ENCODE results near the gene QKI.

Gene QKI

DNA sequence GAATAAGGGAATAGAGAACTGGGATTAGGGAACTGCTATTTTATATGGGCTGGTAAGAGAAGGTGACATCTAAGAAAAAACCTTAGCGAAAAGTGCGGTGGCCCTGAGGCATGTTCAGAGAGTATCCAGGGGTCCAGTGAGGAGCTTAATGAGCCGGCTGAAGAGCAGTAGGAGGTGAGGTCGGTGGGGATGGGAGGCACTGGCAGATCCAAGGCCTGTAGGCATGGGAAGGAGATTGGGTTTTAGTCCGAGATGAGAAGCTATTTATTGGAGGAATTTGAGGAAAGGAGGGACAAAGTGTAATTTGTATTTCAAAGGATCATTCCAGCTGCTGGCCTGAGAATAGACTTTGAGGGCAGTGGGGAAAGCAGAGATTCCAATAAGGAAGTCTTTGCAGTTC, 123.8 kb downstream of the QKI start:
- peaks cover 2% of the 10 kb centered on the region for H3K4me1 ChIP-seq (ENCODE audit: control insufficient read depth, insufficient read depth, low read length)
- H3K4me3 ChIP-seq (ENCODE audit: low read length), result no peak overlapping the region
- no peaks in the 10 kb centered on the region for H3K36me3 ChIP-seq (ENCODE audit: control insufficient read depth, insufficient read depth, low read length)
- no peaks in the 10 kb centered on the region for H3K27me3 ChIP-seq (ENCODE audit: control insufficient read depth, insufficient read depth, low read length)
- H3K27ac ChIP-seq (ENCODE audit: low read depth, low read length), result no peak overlapping the region
- no peak overlapping the region for H3K9ac ChIP-seq (ENCODE audit: low read length)

DNA sequence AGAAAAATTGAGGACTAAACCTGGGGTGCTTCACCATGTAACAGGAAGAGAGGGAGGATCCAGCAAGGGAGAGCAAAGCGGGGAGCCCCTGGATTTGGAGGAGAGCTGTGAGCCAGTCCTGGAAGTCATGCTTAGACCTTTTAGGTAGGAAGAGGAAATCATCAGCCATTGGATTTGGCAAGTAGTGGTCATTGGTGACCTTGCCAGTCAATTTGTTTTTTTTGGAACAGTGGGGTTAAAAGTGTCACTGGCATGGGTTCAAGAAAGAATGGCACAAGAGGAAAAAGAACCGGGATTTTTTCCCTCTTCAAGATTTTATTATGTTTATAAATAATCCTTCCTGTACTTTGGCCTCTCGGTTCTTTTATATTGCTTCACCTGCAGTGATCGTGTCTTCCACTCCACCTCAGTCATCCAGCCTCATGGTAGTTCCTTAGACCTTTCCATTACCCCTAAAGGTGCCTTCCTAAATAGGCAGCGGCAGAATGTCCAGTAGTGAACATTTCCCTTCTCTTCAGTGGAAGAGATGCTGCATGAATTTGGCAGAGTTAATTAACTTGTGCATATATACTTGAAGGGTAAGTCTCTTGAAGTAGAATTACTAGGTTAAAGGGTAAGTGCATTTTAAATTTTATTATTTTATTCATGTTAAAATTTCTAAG, 124.7 kb downstream of the QKI start:
- Histone ChIP-seq H3K4me1 (ENCODE audit: control insufficient read depth, insufficient read depth, low read length) (peaks cover under 1% of the 10 kb centered on the region), H3K36me3 (ENCODE audit: control insufficient read depth, insufficient read depth, low read length) (no peaks in the 10 kb centered on the region), H3K27ac (ENCODE audit: low read depth, low read length) (no peak overlapping the region), H3K9ac (ENCODE audit: low read length) (no peak overlapping the region), H3K4me3 (ENCODE audit: low read length) (no peak overlapping the region), H3K27me3 (ENCODE audit: control insufficient read depth, insufficient read depth, low read length) (no peaks in the 10 kb centered on the region)

DNA sequence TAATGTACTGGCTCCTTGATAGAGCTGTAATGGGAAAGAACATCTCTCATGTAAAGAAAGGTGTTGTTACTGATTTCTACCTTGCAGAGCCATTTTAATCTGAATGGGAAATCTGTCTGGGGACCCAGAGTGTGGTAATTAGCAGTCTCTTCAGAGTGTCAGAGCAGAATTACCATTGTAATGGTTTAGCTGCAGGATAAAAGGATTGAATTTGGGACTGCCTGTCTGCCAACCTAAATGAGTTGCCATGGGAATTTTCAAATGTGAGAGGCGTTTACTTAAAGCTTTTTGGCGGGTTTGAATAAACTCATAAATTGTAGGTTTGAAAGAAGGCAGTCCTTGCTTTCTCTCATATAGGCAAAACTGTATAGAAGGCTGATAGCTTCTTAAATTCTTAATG, 128.8 kb downstream of the QKI start:
- no peak overlapping the region for H3K4me3 ChIP-seq (ENCODE audit: low read length)
- H3K4me1 ChIP-seq (ENCODE audit: control insufficient read depth, insufficient read depth, low read length), result no peaks in the 10 kb centered on the region
- no peak overlapping the region for H3K27ac ChIP-seq (ENCODE audit: low read depth, low read length)
- H3K27me3 ChIP-seq (ENCODE audit: control insufficient read depth, insufficient read depth, low read length), result no peaks in the 10 kb centered on the region
- no peak overlapping the region for H3K9ac ChIP-seq (ENCODE audit: low read length)
- no peaks in the 10 kb centered on the region for H3K36me3 ChIP-seq (ENCODE audit: control insufficient read depth, insufficient read depth, low read length)

DNA sequence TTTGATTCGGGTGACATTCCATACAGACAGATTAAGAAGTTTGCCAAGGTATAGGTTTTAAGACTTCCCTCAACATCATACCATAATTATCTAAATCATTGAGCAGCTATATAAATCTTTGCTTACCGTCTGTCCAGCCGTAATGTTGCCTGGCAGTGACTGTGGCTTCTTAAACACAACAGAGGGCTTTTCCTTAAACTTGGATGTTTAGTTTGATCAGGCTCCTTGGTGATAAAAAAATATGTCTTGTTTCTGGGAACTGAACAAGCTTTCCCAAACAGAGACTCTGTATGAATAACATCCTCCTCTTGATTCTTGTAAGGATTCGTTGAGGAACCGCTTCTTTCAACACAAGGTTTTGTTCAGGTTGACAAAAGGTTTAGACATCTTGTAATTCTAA, 130.9 kb downstream of the QKI start:
- H3K4me3 ChIP-seq (ENCODE audit: low read length), result no peak overlapping the region
- no peaks in the 10 kb centered on the region for H3K4me1 ChIP-seq (ENCODE audit: control insufficient read depth, insufficient read depth, low read length)
- H3K27ac ChIP-seq (ENCODE audit: low read depth, low read length), result no peak overlapping the region
- H3K9ac ChIP-seq (ENCODE audit: low read length), result no peak overlapping the region
- H3K36me3 ChIP-seq (ENCODE audit: control insufficient read depth, insufficient read depth, low read length), result no peaks in the 10 kb centered on the region
- no peaks in the 10 kb centered on the region for H3K27me3 ChIP-seq (ENCODE audit: control insufficient read depth, insufficient read depth, low read length)

DNA sequence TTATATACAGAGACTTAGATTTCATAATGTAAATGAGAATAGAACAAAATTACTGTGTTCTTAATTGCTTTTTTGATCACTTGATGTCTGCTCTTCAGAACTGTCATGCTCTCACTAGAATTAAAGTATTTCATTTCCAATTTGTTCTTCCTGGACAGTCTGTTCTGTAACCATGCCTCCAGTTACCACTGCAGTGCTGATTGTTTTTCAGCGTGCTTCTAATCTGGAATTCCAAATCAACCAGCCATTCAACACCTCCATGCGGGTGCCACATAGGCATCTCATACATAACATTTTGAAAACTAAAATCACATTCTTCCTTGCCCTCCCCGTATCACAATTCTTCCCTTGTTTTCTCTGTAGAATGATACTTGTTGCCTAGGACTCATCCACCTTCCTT, 132.8 kb downstream of the QKI start:
- Histone ChIP-seq H3K9ac (ENCODE audit: low read length) (no peak overlapping the region), H3K36me3 (ENCODE audit: control insufficient read depth, insufficient read depth, low read length) (no peaks in the 10 kb centered on the region), H3K4me1 (ENCODE audit: control insufficient read depth, insufficient read depth, low read length) (no peaks in the 10 kb centered on the region), H3K27ac (ENCODE audit: low read depth, low read length) (no peak overlapping the region), H3K27me3 (ENCODE audit: control insufficient read depth, insufficient read depth, low read length) (no peaks in the 10 kb centered on the region), H3K4me3 (ENCODE audit: low read length) (no peak overlapping the region)

DNA sequence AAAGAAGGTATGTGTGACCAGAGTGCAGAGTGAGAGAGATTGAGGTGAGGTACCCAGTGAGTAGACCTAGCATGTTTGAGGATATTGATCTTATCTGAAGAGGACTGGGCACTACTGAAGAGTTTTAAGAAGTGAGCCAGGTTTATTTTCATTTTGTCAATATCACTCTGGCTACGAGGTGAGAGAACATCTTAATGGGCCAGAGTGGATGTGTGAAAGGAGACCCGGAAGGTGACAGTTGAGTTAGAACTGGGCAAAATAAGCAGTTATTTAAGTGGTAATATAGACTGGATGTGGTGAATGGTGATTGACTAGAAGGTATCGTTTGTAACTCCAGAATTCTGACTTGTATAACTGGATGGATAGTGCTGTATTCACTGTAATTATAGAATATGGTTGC, 134.1 kb downstream of the QKI start:
- no peaks in the 10 kb centered on the region for H3K4me1 ChIP-seq (ENCODE audit: control insufficient read depth, insufficient read depth, low read length)
- H3K9ac ChIP-seq (ENCODE audit: low read length), result no peak overlapping the region
- no peak overlapping the region for H3K27ac ChIP-seq (ENCODE audit: low read depth, low read length)
- no peaks in the 10 kb centered on the region for H3K36me3 ChIP-seq (ENCODE audit: control insufficient read depth, insufficient read depth, low read length)
- H3K27me3 ChIP-seq (ENCODE audit: control insufficient read depth, insufficient read depth, low read length), result no peaks in the 10 kb centered on the region
- no peak overlapping the region for H3K4me3 ChIP-seq (ENCODE audit: low read length)

DNA sequence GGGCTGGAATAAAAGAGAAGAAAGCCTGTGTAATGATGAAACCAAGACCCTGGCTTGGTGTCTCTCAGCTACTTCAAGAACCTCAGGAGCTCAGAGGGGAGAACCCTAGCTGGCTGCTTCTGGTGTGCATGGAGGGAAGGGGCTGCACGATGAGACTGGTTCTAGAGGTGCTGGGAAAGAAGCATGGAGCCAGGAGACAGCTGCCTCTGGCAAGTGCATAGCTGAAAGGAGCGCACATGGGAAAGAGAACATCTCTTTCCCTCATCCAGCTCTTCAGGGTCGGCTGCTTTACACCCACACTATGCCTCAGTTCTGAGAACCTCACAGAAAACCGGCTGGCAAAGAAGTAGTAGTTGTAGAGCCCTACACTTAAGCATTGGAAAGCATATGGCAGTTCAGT, 139.5 kb downstream of the QKI start:
- Histone ChIP-seq H3K27ac (ENCODE audit: low read depth, low read length) (no peak overlapping the region), H3K36me3 (ENCODE audit: control insufficient read depth, insufficient read depth, low read length) (no peaks in the 10 kb centered on the region), H3K4me1 (ENCODE audit: control insufficient read depth, insufficient read depth, low read length) (no peaks in the 10 kb centered on the region), H3K9ac (ENCODE audit: low read length) (no peak overlapping the region), H3K4me3 (ENCODE audit: low read length) (no peak overlapping the region), H3K27me3 (ENCODE audit: control insufficient read depth, insufficient read depth, low read length) (no peaks in the 10 kb centered on the region)

DNA sequence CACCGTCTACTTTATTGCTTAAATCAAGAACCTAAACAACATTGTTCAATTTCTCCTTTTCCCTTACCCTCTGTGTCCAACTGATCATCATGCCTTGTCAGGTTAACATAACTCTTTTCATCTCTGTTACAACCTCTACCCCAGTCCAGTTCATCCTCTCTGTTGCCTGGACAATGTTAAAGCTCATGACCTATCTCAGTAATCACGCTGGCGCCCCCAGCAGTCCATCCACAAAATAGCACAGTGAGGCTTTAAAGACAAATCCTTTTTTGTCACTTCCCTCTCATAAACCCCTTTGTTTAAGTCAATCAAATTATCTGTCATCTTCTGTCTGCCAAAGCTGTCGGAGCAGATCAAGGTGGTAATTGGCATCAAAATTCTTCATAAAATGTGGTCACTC, 140.1 kb downstream of the QKI start:
- H3K9ac ChIP-seq (ENCODE audit: low read length), result no peak overlapping the region
- H3K4me3 ChIP-seq (ENCODE audit: low read length), result no peak overlapping the region
- no peaks in the 10 kb centered on the region for H3K27me3 ChIP-seq (ENCODE audit: control insufficient read depth, insufficient read depth, low read length)
- H3K27ac ChIP-seq (ENCODE audit: low read depth, low read length), result no peak overlapping the region
- H3K4me1 ChIP-seq (ENCODE audit: control insufficient read depth, insufficient read depth, low read length), result no peaks in the 10 kb centered on the region
- H3K36me3 ChIP-seq (ENCODE audit: control insufficient read depth, insufficient read depth, low read length), result no peaks in the 10 kb centered on the region

DNA sequence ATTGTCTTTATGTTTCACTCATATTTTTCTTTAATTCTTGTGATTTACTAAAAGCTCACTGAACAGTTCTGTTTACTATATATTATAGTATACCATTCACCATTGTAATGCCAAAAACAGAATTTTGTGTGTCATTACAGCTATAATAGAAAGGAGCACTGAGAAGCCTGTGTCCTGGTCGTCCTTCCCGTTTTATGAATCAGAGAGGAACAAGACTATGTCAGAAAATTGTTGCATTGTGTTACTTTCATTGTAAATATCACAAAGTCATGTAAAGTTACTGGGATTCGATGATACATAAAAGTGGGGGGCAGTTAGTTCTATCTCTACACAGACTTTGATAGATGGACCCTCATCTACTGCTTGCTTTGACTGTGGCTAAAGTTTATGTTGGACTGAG, 145.1 kb downstream of the QKI start:
- H3K4me3 ChIP-seq (ENCODE audit: low read length), result no peak overlapping the region
- H3K27ac ChIP-seq (ENCODE audit: low read depth, low read length), result no peak overlapping the region

DNA sequence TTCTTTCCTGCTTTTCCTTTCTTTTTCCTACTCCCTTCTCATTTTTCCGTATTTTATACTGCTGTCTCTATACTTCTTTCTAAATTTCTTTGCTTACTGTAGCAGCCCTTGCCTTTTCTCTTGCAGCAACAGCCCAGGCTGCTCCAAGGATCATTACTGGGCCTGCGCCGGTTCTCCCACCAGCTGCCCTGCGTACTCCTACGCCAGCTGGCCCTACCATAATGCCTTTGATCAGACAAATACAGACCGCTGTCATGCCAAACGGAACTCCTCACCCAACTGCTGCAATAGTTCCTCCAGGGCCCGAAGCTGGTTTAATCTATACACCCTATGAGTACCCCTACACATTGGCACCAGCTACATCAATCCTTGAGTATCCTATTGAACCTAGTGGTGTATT, 148.8 kb downstream of the QKI start:
- Histone ChIP-seq H3K4me1 (ENCODE audit: control insufficient read depth, insufficient read depth, low read length) (no peaks in the 10 kb centered on the region), H3K9ac (ENCODE audit: low read length) (no peak overlapping the region), H3K4me3 (ENCODE audit: low read length) (no peak overlapping the region), H3K27me3 (ENCODE audit: control insufficient read depth, insufficient read depth, low read length) (no peaks in the 10 kb centered on the region), H3K36me3 (ENCODE audit: control insufficient read depth, insufficient read depth, low read length) (no peaks in the 10 kb centered on the region), H3K27ac (ENCODE audit: low read depth, low read length) (no peak overlapping the region)

More for the DNA sequence above, 145.1 kb downstream of the QKI start:
- H3K27me3 ChIP-seq (ENCODE audit: control insufficient read depth, insufficient read depth, low read length), result no peaks in the 10 kb centered on the region
- H3K9ac ChIP-seq (ENCODE audit: low read length), result no peak overlapping the region
- no peaks in the 10 kb centered on the region for H3K4me1 ChIP-seq (ENCODE audit: control insufficient read depth, insufficient read depth, low read length)
- H3K36me3 ChIP-seq (ENCODE audit: control insufficient read depth, insufficient read depth, low read length), result no peaks in the 10 kb centered on the region

DNA sequence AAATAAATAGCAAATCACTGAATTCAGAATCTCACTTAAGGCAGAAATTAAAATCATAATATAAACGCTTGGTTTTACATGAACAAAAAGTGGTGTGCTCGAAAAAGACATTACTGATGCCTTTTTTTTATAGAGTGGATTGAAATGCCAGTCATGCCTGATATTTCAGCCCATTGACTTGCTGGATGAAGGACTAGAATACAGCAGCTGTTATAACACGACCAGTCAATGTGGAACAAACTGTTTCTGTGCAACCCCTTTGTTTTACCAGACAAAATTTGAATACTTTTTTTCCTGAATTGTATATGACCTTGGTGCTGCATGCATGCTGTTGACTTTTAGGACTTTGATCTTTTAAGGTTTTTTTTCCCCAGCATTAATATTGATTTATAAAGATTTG, 150.0 kb downstream of the QKI start:
- H3K9ac ChIP-seq (ENCODE audit: low read length), result no peak overlapping the region
- no peaks in the 10 kb centered on the region for H3K36me3 ChIP-seq (ENCODE audit: control insufficient read depth, insufficient read depth, low read length)
- H3K4me3 ChIP-seq (ENCODE audit: low read length), result no peak overlapping the region
- no peak overlapping the region for H3K27ac ChIP-seq (ENCODE audit: low read depth, low read length)
- H3K4me1 ChIP-seq (ENCODE audit: control insufficient read depth, insufficient read depth, low read length), result no peaks in the 10 kb centered on the region
- no peaks in the 10 kb centered on the region for H3K27me3 ChIP-seq (ENCODE audit: control insufficient read depth, insufficient read depth, low read length)

DNA sequence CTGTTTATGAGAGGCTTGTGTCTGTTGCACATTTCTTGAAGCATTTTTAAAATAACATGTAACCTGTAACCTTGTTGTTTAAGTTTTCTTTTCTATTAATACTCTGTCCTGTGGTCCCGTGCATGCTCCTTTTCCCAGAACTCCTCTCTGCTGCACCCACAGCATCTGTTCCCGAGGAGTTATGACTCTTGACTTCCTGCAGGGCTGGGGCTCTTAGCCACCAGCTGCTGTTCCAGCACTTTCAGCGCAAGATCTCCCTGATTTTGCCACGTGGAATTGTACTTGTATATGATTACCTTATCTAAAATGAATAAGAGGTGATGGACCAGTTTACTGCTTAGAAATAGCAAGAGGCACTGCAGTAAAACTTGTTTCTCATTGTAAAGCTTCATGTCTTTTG, 150.6 kb downstream of the QKI start:
- no peaks in the 10 kb centered on the region for H3K4me1 ChIP-seq (ENCODE audit: control insufficient read depth, insufficient read depth, low read length)
- H3K9ac ChIP-seq (ENCODE audit: low read length), result no peak overlapping the region
- no peak overlapping the region for H3K4me3 ChIP-seq (ENCODE audit: low read length)
- H3K36me3 ChIP-seq (ENCODE audit: control insufficient read depth, insufficient read depth, low read length), result no peaks in the 10 kb centered on the region
- H3K27ac ChIP-seq (ENCODE audit: low read depth, low read length), result no peak overlapping the region
- H3K27me3 ChIP-seq (ENCODE audit: control insufficient read depth, insufficient read depth, low read length), result no peaks in the 10 kb centered on the region

DNA sequence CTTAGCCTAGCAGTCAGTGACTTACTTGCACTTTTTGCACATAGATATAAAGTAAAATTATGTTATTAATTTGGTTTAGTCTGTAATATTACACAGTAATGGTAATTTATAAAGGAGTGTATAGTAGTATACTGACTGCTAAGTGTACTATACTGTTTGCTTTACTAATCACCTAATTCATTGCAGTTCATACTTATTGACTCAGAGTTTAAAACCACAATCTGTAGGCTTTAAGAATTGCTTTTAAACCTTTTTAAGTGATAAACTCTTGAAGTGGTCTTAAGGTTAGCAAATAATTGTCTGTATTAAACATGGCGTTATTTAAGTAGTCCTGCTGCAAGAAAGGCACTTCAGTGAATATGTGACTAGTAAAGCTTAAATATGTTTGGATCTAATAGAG, 151.5 kb downstream of the QKI start:
- Histone ChIP-seq H3K27ac (ENCODE audit: low read depth, low read length) (no peak overlapping the region), H3K4me1 (ENCODE audit: control insufficient read depth, insufficient read depth, low read length) (no peaks in the 10 kb centered on the region), H3K36me3 (ENCODE audit: control insufficient read depth, insufficient read depth, low read length) (no peaks in the 10 kb centered on the region)

More for the DNA sequence above, 151.5 kb downstream of the QKI start:
- no peaks in the 10 kb centered on the region for H3K27me3 ChIP-seq (ENCODE audit: control insufficient read depth, insufficient read depth, low read length)
- H3K4me3 ChIP-seq (ENCODE audit: low read length), result no peak overlapping the region
- H3K9ac ChIP-seq (ENCODE audit: low read length), result no peak overlapping the region

Data from rectal smooth muscle tissue (tissue), 1 donor.